ENCODE results near the gene DOCK1.

- no peak for TF ChIP-seq CTCF (IDR thresholded peaks at IDR 0.05 in 4 of 5, conservative IDR thresholded peaks at IDR 0.05 in 1 of 5)
- no peak for TF ChIP-seq POLR2A (IDR thresholded peaks at IDR 0.05)
These were observed 162.4 kb downstream of the DOCK1 start for GRCh38 chr10:127067542-127068194.

All from gastrocnemius medialis (tissue), 4 donors.